Activated naive CD4-positive, alpha-beta T cell treated with anti-CD3 and anti-CD28 coated beads for 36 hours (primary cell): ENCODE results near the gene CRHR1. TPM values are rescaled to one million over a fixed set of nuclear protein-coding genes. Genes with fewer than 3 reads are reported as not detected.

ENCODE experiments used
- CTCF ChIA-PET: fragments of 350-600 bp; sonication (Branson Sonifier 250); formaldehyde crosslinking; loops from one replicate; lab custom pipeline; 2021; ENCODE audit warnings: antibody characterized with exemption; lab: Charles Lee
- DNase-seq: peaks from one replicate; pipeline ENCODE4 v3.0.0-alpha.2; 2020
- H3K27ac Mint-ChIP-seq: one replicate; pipeline ENCODE4 v1.8.0; 2021; ENCODE audit warnings: mild to moderate bottlenecking, mixed read lengths
- H3K27me3 Mint-ChIP-seq: one replicate; pipeline ENCODE4 v1.8.0; 2021; ENCODE audit warnings: low read depth, mixed read lengths
- H3K36me3 Mint-ChIP-seq: one replicate; pipeline ENCODE4 v1.8.0; 2021; ENCODE audit warnings: low read depth, mixed read lengths
- H3K4me1 Mint-ChIP-seq: one replicate; pipeline ENCODE4 v1.8.0; 2021; ENCODE audit warnings: low read depth, mixed read lengths
- H3K4me3 Mint-ChIP-seq: one replicate; pipeline ENCODE4 v1.8.0; 2021; ENCODE audit warnings: mild to moderate bottlenecking, moderate library complexity, mixed read lengths
- H3K9me3 Mint-ChIP-seq: one replicate; pipeline ENCODE4 v1.8.0; 2021; ENCODE audit warnings: mixed read lengths
- intact Hi-C: fragments of 100-400 bp; cut with micrococcal nuclease; formaldehyde crosslinking; loops from one replicate; pipeline ENCODE4 v1.15.1; 2023
- total RNA-seq, 2 experiments: library from RNA; stranded (reverse); gene quantifications; one replicate each; pipeline ENCODE4 v1.2.3, GENCODE V29; 2021

Gene CRHR1
- total RNA-seq, 2 experiments from 2014 or later = not detected

- no peak overlapping the region for H3K27ac Mint-ChIP-seq
- DNase-seq = no peak
- CTCF ChIA-PET = no interaction called here
- intact Hi-C loops = no loop called here
- H3K27me3 Mint-ChIP-seq = peaks cover 7% of the 10 kb centered on the region
- no peaks in the 10 kb centered on the region for H3K9me3 Mint-ChIP-seq
- no peaks in the 10 kb centered on the region for H3K36me3 Mint-ChIP-seq
- peaks cover 8% of the 10 kb centered on the region for H3K4me1 Mint-ChIP-seq
- H3K4me3 Mint-ChIP-seq = no peak overlapping the region
Observed at GRCh38 chr17:45868276-45868675, 84.2 kb downstream of the CRHR1 start.

GRCh38 chr17:45869676-45870341, 85.7 kb downstream of the CRHR1 start:
- Mint-ChIP-seq H3K27ac (no peak overlapping the region), H3K9me3 (no peaks in the 10 kb centered on the region), H3K4me1 (peaks cover 11% of the 10 kb centered on the region), H3K27me3 (no peaks in the 10 kb centered on the region), H3K4me3 (no peak overlapping the region), H3K36me3 (no peaks in the 10 kb centered on the region)
- CTCF ChIA-PET = no interaction called here
- intact Hi-C loops = no loop called here
- no peak for DNase-seq

GRCh38 chr17:45870342-45870974, 86.3 kb downstream of the CRHR1 start:
- H3K27ac Mint-ChIP-seq = no peak overlapping the region
- H3K27me3 Mint-ChIP-seq = no peaks in the 10 kb centered on the region
- no peaks in the 10 kb centered on the region for H3K36me3 Mint-ChIP-seq
- CTCF ChIA-PET = interaction anchor here (0.6 kb wide), 1 partner anchor 133 kb away, joined by 4 read pairs; no protein-coding TSS in a partner anchor
- no peaks in the 10 kb centered on the region for H3K9me3 Mint-ChIP-seq
- H3K4me1 Mint-ChIP-seq = peaks cover 11% of the 10 kb centered on the region
- no peak overlapping the region for H3K4me3 Mint-ChIP-seq
- DNase-seq = no peak
- intact Hi-C loops = no loop called here

GRCh38 chr17:45871718-45872117, 87.6 kb downstream of the CRHR1 start:
- no peak for DNase-seq
- peaks cover 11% of the 10 kb centered on the region for H3K4me1 Mint-ChIP-seq
- no peak overlapping the region for H3K27ac Mint-ChIP-seq
- H3K9me3 Mint-ChIP-seq = no peaks in the 10 kb centered on the region
- H3K27me3 Mint-ChIP-seq = no peaks in the 10 kb centered on the region
- intact Hi-C loops = no loop called here
- CTCF ChIA-PET = interaction anchor here (0.7 kb wide), 1 partner anchor 130 kb away, joined by 5 read pairs; no protein-coding TSS in a partner anchor
- no peak overlapping the region for H3K4me3 Mint-ChIP-seq
- no peaks in the 10 kb centered on the region for H3K36me3 Mint-ChIP-seq

- intact Hi-C loops = no loop called here
- Mint-ChIP-seq H3K4me1 (peaks cover 11% of the 10 kb centered on the region), H3K36me3 (no peaks in the 10 kb centered on the region), H3K4me3 (no peak overlapping the region), H3K27me3 (no peaks in the 10 kb centered on the region), H3K27ac (no peak overlapping the region), H3K9me3 (peaks cover 1% of the 10 kb centered on the region)
- peak; percentile 36 for DNase-seq
- CTCF ChIA-PET = interaction anchor here (0.8 to 1.8 kb wide), 2 partner anchors 20 to 105 kb away, joined by 3 to 5 read pairs; no protein-coding TSS in a partner anchor
Observed at GRCh38 chr17:45873728-45874127, 89.6 kb downstream of the CRHR1 start.

- Mint-ChIP-seq H3K4me1 (peaks cover 11% of the 10 kb centered on the region), H3K36me3 (no peaks in the 10 kb centered on the region), H3K27me3 (no peaks in the 10 kb centered on the region), H3K4me3 (no peak overlapping the region), H3K27ac (no peak overlapping the region), H3K9me3 (peaks cover 1% of the 10 kb centered on the region)
- no peak for DNase-seq
- CTCF ChIA-PET = interaction anchor here (0.8 to 1.8 kb wide), 2 partner anchors 19 to 104 kb away, joined by 3 to 5 read pairs; no protein-coding TSS in a partner anchor
- intact Hi-C loops = no loop called here
Observed at GRCh38 chr17:45874151-45874550, 90.0 kb downstream of the CRHR1 start.

- no peaks in the 10 kb centered on the region for H3K27me3 Mint-ChIP-seq
- peaks cover 6% of the 10 kb centered on the region for H3K4me1 Mint-ChIP-seq
- H3K4me3 Mint-ChIP-seq = no peak overlapping the region
- peaks cover 1% of the 10 kb centered on the region for H3K9me3 Mint-ChIP-seq
- DNase-seq = no peak
- H3K27ac Mint-ChIP-seq = no peak overlapping the region
- CTCF ChIA-PET = interaction anchor here (0.7 to 0.9 kb wide), 2 partner anchors 44 to 64 kb away, joined by 3 read pairs; no protein-coding TSS in a partner anchor
- no peaks in the 10 kb centered on the region for H3K36me3 Mint-ChIP-seq
- intact Hi-C loops = no loop called here
Observed at GRCh38 chr17:45876539-45876938, 92.4 kb downstream of the CRHR1 start.

GRCh38 chr17:45877467-45877866, 93.3 kb downstream of the CRHR1 start:
- intact Hi-C loops = no loop called here
- peaks cover 1% of the 10 kb centered on the region for H3K9me3 Mint-ChIP-seq
- H3K36me3 Mint-ChIP-seq = no peaks in the 10 kb centered on the region
- H3K27me3 Mint-ChIP-seq = no peaks in the 10 kb centered on the region
- H3K27ac Mint-ChIP-seq = no peak overlapping the region
- peaks cover 6% of the 10 kb centered on the region for H3K4me1 Mint-ChIP-seq
- H3K4me3 Mint-ChIP-seq = no peak overlapping the region
- no peak for DNase-seq
- CTCF ChIA-PET = interaction anchor here (0.7 to 0.9 kb wide), 2 partner anchors 43 to 45 kb away, joined by 3 read pairs; no protein-coding TSS in a partner anchor

- CTCF ChIA-PET = interaction anchor here (1.0 to 1.3 kb wide), 2 partner anchors 11 to 51 kb away, joined by 3 read pairs; partner anchors contain the start of gene MAPT
- no peak overlapping the region for H3K4me3 Mint-ChIP-seq
- H3K27ac Mint-ChIP-seq = no peak overlapping the region
- H3K36me3 Mint-ChIP-seq = no peaks in the 10 kb centered on the region
- no peak for DNase-seq
- H3K4me1 Mint-ChIP-seq = peaks cover 2% of the 10 kb centered on the region
- intact Hi-C loops = no loop called here
- H3K9me3 Mint-ChIP-seq = peaks cover 6% of the 10 kb centered on the region
- H3K27me3 Mint-ChIP-seq = no peaks in the 10 kb centered on the region
Observed at GRCh38 chr17:45883063-45883462, 98.9 kb downstream of the CRHR1 start.

Other genes with a start within 250 kb of the CRHR1 start
- not detected for gene SPPL2C, start 60.6 kb downstream of the CRHR1 start, total RNA-seq
- gene MAPT, start 110.2 kb downstream of the CRHR1 start, total RNA-seq = under 1 TPM; 0.57 to 0.86 TPM
- gene STH, start 214.9 kb downstream of the CRHR1 start, total RNA-seq = not detected